OCI-LY1 (cell line): Measurements from ENCODE around the gene KCNH4.

Experiments used
- CTCF ChIP-seq: fragments of 200-600 bp; sonication (generic), shearing (Covaris generic); IDR thresholded peaks from 2 replicates; pipeline ENCODE4 v1.5.1; 2017; ENCODE audit warnings: mild to moderate bottlenecking, antibody characterized with exemption, low read length, moderate library complexity, mixed read lengths
- EZH2 ChIP-seq: fragments of 200-600 bp; sonication (generic), shearing (Covaris generic); IDR thresholded peaks from 2 replicates; pipeline ENCODE4 v1.8.0; 2017; ENCODE audit warnings: borderline replicate concordance, mixed run types, mild to moderate bottlenecking, antibody characterized with exemption, low read length, moderate library complexity, mixed read lengths

- TF ChIP-seq CTCF = no peak
- no peak for TF ChIP-seq EZH2
These were observed 31.4 kb upstream of the KCNH4 start for GRCh38 chr17:42212382-42212781.
